NOMO-1 (cell line): ENCODE data around the gene OR10H2.
"Not testable (repeated sequence)": the region's sequence is repeated elsewhere in the genome, so short reads cannot be mapped to it uniquely, and the experiment has no call there.

Source experiments
- DNase-seq, 2 experiments: peaks; one replicate each; lab custom pipeline; 2025; ENCODE audit not compliant: unreplicated experiment in 2 of 2; lab: John Stamatoyannopoulos, UW

OR10H2 gene

GRCh38 chr19:15727724-15728123, at the start of gene OR10H2:
Gene OR10H2 (plus strand): TSS chr19:15728024. CDS start chr19:15728044, 20 bp downstream.
- no peak for DNase-seq

- DNase-seq, result no peak
Observed at GRCh38 chr19:15679089-15679488, 48.7 kb upstream of the OR10H2 start.

GRCh38 chr19:15679865-15680264, 48.0 kb upstream of the OR10H2 start:
- not testable (repeated sequence) for DNase-seq

GRCh38 chr19:15680478-15681322, 47.1 kb upstream of the OR10H2 start:
- DNase-seq, result no peak

- no peak for DNase-seq
Observed at GRCh38 chr19:15683411-15683810, 44.4 kb upstream of the OR10H2 start.

GRCh38 chr19:15684828-15685227, 43.0 kb upstream of the OR10H2 start:
- no peak for DNase-seq

GRCh38 chr19:15696654-15697194, 31.1 kb upstream of the OR10H2 start:
- DNase-seq, result no peak

- DNase-seq, result no peak
Observed at GRCh38 chr19:15701757-15702533, 25.9 kb upstream of the OR10H2 start.

GRCh38 chr19:15702534-15702930, 25.3 kb upstream of the OR10H2 start:
- peak; percentile 78 to 80 for DNase-seq

- no peak for DNase-seq
Observed at GRCh38 chr19:15714638-15715037, 13.2 kb upstream of the OR10H2 start.

- no peak for DNase-seq
Observed at GRCh38 chr19:15715642-15716041, 12.2 kb upstream of the OR10H2 start.

GRCh38 chr19:15717809-15718208, 10.0 kb upstream of the OR10H2 start:
- no peak for DNase-seq

GRCh38 chr19:15721268-15721667, 6.6 kb upstream of the OR10H2 start:
- no peak for DNase-seq

- no peak for DNase-seq
Observed at GRCh38 chr19:15722956-15723355, 4.9 kb upstream of the OR10H2 start.

- no peak for DNase-seq
Observed at GRCh38 chr19:15730538-15730937, 2.7 kb downstream of the OR10H2 start.

GRCh38 chr19:15732388-15732787, 4.6 kb downstream of the OR10H2 start:
- DNase-seq, result no peak

- no peak for DNase-seq
Observed at GRCh38 chr19:15733895-15734294, 6.1 kb downstream of the OR10H2 start.

- no peak for DNase-seq
Observed at GRCh38 chr19:15737722-15738121, 9.9 kb downstream of the OR10H2 start, which contains the start of gene OR10H3. Gene OR10H3 (plus strand): TSS chr19:15737985. CDS start chr19:15741393, 3,408 bp downstream.

GRCh38 chr19:15740785-15741184, 13.0 kb downstream of the OR10H2 start:
- DNase-seq, result no peak

- no peak for DNase-seq
Observed at GRCh38 chr19:15748239-15748638, 20.4 kb downstream of the OR10H2 start.

GRCh38 chr19:15758379-15758778, 30.6 kb downstream of the OR10H2 start:
- no peak for DNase-seq
